ENCODE data around the gene IL26. TPM values are rescaled to one million over a fixed set of nuclear protein-coding genes. Genes with fewer than 3 reads are reported as not detected.
A peak's percentile ranks its signal among the peaks of the same experiment; 100 is the strongest.

The IL26 gene
- total RNA-seq, 1 donor from 2014 or later, result not detected

- no peaks in the 10 kb centered on the region for H3K9me3 ChIP-seq (ENCODE audit: insufficient read depth, low read depth, low read length)
- H3K27me3 ChIP-seq (ENCODE audit: insufficient read depth, low read length), result no peaks in the 10 kb centered on the region
- TF ChIP-seq CTCF (IDR thresholded peaks at IDR 0.05; ENCODE audit: insufficient read depth, low read depth, low read length) (no peak), EZH2 (IDR thresholded peaks at IDR 0.05; ENCODE audit: insufficient read depth, low read length) (no peak)
- Mint-ChIP-seq H3K27ac (ENCODE audit: unreplicated experiment) (no peak overlapping the region), H3K27me3 (ENCODE audit: low read depth, unreplicated experiment) (peaks cover 1% of the 10 kb centered on the region), H3K9me3 (ENCODE audit: unreplicated experiment) (no peaks in the 10 kb centered on the region), H3K4me3 (ENCODE audit: unreplicated experiment) (no peak overlapping the region), H3K4me1 (ENCODE audit: low read depth, unreplicated experiment) (peaks cover 25% of the 10 kb centered on the region), H3K36me3 (ENCODE audit: low read depth, unreplicated experiment) (no peaks in the 10 kb centered on the region)
- H3K4me2 ChIP-seq (ENCODE audit: low read length), result peak overlapping the region; percentile 12
- H3K4me1 ChIP-seq (ENCODE audit: insufficient read depth, low read length), result peaks cover 36% of the 10 kb centered on the region
- no peak overlapping the region for H3K27ac ChIP-seq (ENCODE audit: low read depth, low read length)
- FAIRE-seq, result no peak
- H3K36me3 ChIP-seq (ENCODE audit: insufficient read depth, low read length), result no peaks in the 10 kb centered on the region
- DNase-seq (ENCODE audit: low read depth), result no peak
- H3K79me2 ChIP-seq (ENCODE audit: insufficient read depth, low read length), result no peaks in the 10 kb centered on the region
- H2AFZ ChIP-seq (ENCODE audit: low read depth, low read length), result no peak overlapping the region
- H3K9ac ChIP-seq (ENCODE audit: low read length), result no peak overlapping the region
- no peaks in the 10 kb centered on the region for H4K20me1 ChIP-seq (ENCODE audit: insufficient read depth, low read length)
- no peak overlapping the region for H3K4me3 ChIP-seq (ENCODE audit: insufficient read depth, low read depth, low read length)
Observed at GRCh38 chr12:68240975-68241374, 15.4 kb upstream of the IL26 start.

- peak overlapping the region; percentile 62 for H3K27ac Mint-ChIP-seq (ENCODE audit: unreplicated experiment)
- Histone ChIP-seq H2AFZ (ENCODE audit: low read depth, low read length) (no peak overlapping the region), H3K27me3 (ENCODE audit: insufficient read depth, low read length) (no peaks in the 10 kb centered on the region), H3K4me2 (ENCODE audit: low read length) (peak overlapping the region; percentile 64), H3K9ac (ENCODE audit: low read length) (peak overlapping the region; percentile 52), H3K36me3 (ENCODE audit: insufficient read depth, low read length) (no peaks in the 10 kb centered on the region), H3K27ac (ENCODE audit: low read depth, low read length) (peak overlapping the region; percentile 62), H3K9me3 (ENCODE audit: insufficient read depth, low read depth, low read length) (no peaks in the 10 kb centered on the region), H3K4me1 (ENCODE audit: insufficient read depth, low read length) (peaks cover 32% of the 10 kb centered on the region), H3K79me2 (ENCODE audit: insufficient read depth, low read length) (no peaks in the 10 kb centered on the region), H4K20me1 (ENCODE audit: insufficient read depth, low read length) (no peaks in the 10 kb centered on the region), H3K4me3 (ENCODE audit: insufficient read depth, low read depth, low read length) (no peak overlapping the region)
- no peaks in the 10 kb centered on the region for H3K27me3 Mint-ChIP-seq (ENCODE audit: low read depth, unreplicated experiment)
- H3K36me3 Mint-ChIP-seq (ENCODE audit: low read depth, unreplicated experiment), result no peaks in the 10 kb centered on the region
- H3K9me3 Mint-ChIP-seq (ENCODE audit: unreplicated experiment), result peaks cover 3% of the 10 kb centered on the region
- H3K4me1 Mint-ChIP-seq (ENCODE audit: low read depth, unreplicated experiment), result peaks cover 25% of the 10 kb centered on the region
- no peak overlapping the region for H3K4me3 Mint-ChIP-seq (ENCODE audit: unreplicated experiment)
- TF ChIP-seq EZH2 (IDR thresholded peaks at IDR 0.05; ENCODE audit: insufficient read depth, low read length) (no peak), CTCF (IDR thresholded peaks at IDR 0.05; ENCODE audit: insufficient read depth, low read depth, low read length) (no peak)
- DNase-seq (ENCODE audit: low read depth), result peak; percentile 86
- FAIRE-seq, result peak; percentile 75
Observed at GRCh38 chr12:68240079-68240478, 14.5 kb upstream of the IL26 start.

GRCh38 chr12:68239309-68239982, 13.8 kb upstream of the IL26 start:
- no peaks in the 10 kb centered on the region for H3K36me3 ChIP-seq (ENCODE audit: insufficient read depth, low read length)
- H2AFZ ChIP-seq (ENCODE audit: low read depth, low read length), result no peak overlapping the region
- peak overlapping the region; percentile 62 for H3K27ac ChIP-seq (ENCODE audit: low read depth, low read length)
- Mint-ChIP-seq H3K36me3 (ENCODE audit: low read depth, unreplicated experiment) (no peaks in the 10 kb centered on the region), H3K9me3 (ENCODE audit: unreplicated experiment) (peaks cover 3% of the 10 kb centered on the region), H3K27me3 (ENCODE audit: low read depth, unreplicated experiment) (no peaks in the 10 kb centered on the region), H3K4me1 (ENCODE audit: low read depth, unreplicated experiment) (peaks cover 25% of the 10 kb centered on the region), H3K4me3 (ENCODE audit: unreplicated experiment) (no peak overlapping the region), H3K27ac (ENCODE audit: unreplicated experiment) (peak overlapping the region; percentile 62)
- no peaks in the 10 kb centered on the region for H3K79me2 ChIP-seq (ENCODE audit: insufficient read depth, low read length)
- no peaks in the 10 kb centered on the region for H4K20me1 ChIP-seq (ENCODE audit: insufficient read depth, low read length)
- H3K4me3 ChIP-seq (ENCODE audit: insufficient read depth, low read depth, low read length), result no peak overlapping the region
- H3K4me1 ChIP-seq (ENCODE audit: insufficient read depth, low read length), result peaks cover 32% of the 10 kb centered on the region
- peak overlapping the region; percentile 52 for H3K9ac ChIP-seq (ENCODE audit: low read length)
- peak overlapping the region; percentile 64 for H3K4me2 ChIP-seq (ENCODE audit: low read length)
- TF ChIP-seq CTCF (IDR thresholded peaks at IDR 0.05; ENCODE audit: insufficient read depth, low read depth, low read length) (no peak), EZH2 (IDR thresholded peaks at IDR 0.05; ENCODE audit: insufficient read depth, low read length) (no peak)
- no peaks in the 10 kb centered on the region for H3K27me3 ChIP-seq (ENCODE audit: insufficient read depth, low read length)
- DNase-seq (ENCODE audit: low read depth) (no peak), FAIRE-seq (no peak)
- no peaks in the 10 kb centered on the region for H3K9me3 ChIP-seq (ENCODE audit: insufficient read depth, low read depth, low read length)
